HUDEP-2 (cell line): ENCODE results near the gene SPOCK1.

ENCODE experiments used
- DNase-seq, 76 experiments: peaks; one replicate each; lab custom pipeline; 2025; ENCODE audit not compliant: unreplicated experiment in 76 of 76; lab: John Stamatoyannopoulos, UW

SPOCK1 gene

GRCh38 chr5:137336161-137336560, 163.0 kb downstream of the SPOCK1 start:
- DNase-seq, result no peak

- no peak for DNase-seq
These were observed 163.6 kb downstream of the SPOCK1 start for GRCh38 chr5:137335493-137335892.

- no peak for DNase-seq
These were observed 165.2 kb downstream of the SPOCK1 start for GRCh38 chr5:137333928-137334327.

- no peak for DNase-seq
These were observed 165.7 kb downstream of the SPOCK1 start for GRCh38 chr5:137333475-137333874.

- no peak for DNase-seq
These were observed 166.8 kb downstream of the SPOCK1 start for GRCh38 chr5:137332296-137332695.

GRCh38 chr5:137329586-137330296, 169.4 kb downstream of the SPOCK1 start:
- no peak for DNase-seq

DNA sequence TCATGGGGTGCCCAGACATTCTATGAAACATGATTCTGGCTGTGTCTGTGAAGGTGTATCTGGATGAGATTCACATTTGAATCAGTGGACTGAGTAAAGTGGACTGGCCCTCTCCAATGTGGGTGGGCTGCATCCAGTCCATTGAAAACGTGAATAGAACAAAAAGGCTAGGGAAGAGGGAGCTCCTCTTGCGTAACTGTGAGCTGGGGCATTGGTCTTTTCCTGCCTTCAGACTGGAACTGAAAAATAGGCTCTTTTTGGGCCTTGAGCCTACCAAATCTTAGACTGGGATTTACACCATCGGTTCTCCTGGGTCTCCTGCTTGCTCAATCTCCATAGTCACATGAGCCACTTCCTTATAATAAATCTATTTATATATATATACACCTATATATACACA, 170.1 kb downstream of the SPOCK1 start:
- no peak for DNase-seq

DNA sequence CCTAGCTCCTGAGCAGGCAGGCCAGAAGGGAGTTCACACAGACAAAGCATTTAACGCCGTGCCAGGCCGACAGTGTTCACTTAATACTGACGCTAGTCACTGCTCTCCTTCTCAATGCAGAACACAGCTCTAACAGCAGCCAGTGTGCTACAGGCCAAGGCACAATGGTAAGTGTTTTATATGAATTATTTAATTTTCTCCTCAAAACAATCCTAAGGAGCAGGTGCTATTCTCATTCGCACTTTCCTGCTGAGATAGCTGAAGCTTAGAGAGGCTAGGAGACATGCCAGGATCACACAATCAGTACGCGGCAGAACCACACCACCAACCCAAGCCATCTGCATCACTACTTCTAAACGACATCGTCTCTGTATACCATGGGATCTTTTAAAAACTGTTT, 170.7 kb downstream of the SPOCK1 start:
- DNase-seq, result no peak

DNA sequence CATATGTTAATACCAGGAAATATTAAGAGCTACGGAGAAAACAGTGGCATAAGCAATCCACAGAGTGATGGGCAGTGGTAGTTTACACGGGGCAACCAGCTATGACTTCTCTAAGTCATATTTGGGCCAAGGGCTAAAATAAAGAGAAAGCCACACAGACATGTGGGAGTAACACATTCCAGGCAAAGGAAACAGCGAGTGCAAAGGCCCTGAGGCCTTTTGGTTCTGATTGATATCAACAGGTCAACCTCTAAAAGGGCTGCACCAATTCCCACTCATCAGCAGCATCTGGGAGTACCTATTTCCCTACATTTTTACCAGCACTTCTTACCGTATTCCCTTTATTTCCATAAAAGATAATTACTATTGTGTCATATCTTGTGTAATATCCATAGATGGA, 173.4 kb downstream of the SPOCK1 start:
- no peak for DNase-seq

DNA sequence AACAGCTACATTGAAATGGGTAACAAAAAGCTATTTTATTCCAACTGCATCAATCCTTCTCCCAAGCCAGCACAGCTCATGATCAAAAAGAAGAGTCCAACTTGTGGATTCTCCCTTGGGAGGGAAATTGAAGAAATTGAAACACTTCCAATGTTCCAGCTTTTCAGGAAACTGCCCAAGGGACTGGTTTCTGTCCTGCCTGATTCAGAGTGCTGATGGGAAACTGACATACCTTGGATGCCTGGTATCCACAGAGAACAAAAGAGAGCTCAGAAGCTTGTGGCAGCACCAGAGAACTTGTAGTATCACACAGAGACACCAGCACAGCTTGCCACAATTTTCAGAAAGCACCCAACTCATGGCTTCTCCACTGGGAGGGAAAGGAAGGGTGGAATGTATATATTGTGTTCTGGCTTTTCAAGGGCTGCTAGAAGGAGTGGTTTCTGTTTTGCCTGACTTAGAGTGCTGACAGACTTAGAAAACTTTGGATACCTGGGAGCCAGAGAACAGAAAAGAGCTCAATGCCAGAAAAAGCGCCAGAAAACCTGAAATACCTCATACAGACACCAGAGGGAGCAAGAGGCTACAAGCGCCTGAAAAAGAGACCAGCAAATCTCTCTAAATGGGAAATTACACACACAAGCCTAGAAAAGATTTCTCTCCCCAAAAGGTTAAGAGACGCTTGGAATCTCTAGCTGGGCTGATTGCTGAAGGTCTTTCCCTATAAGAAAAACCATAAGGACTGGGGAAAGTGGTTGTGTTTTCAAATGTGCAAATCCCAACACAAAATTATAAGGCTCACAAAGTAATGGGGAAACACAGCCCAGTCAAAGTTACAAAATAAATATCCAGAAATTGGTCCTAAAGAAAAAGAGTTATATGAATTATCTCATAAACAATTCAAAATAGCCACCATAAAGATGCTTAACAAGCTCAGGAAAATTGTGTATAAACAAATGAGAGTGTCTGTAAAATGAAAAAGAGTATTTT, 178.8 kb downstream of the SPOCK1 start:
- DNase-seq, result peak in 22 of 76 experiments; percentile 0 to 52 (median 12)

DNA sequence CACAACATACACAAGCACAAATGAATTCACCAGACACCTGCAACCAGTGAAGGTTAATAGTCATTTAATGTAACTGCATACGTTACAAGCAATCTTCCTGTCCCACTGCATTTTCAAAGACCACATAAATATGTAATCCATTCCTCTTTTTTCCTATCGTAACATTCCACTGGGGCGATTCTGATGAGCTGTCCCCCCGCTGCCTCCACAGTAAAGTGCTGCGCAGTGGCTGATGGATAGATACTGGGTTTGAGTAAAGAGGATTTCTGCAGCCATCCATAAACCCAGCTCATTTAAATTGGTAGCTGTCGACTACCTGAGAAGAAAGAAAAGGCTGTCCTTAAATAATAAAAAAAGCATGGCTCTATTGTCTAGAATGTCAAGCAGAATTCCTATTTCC, 181.1 kb downstream of the SPOCK1 start:
- no peak for DNase-seq

DNA sequence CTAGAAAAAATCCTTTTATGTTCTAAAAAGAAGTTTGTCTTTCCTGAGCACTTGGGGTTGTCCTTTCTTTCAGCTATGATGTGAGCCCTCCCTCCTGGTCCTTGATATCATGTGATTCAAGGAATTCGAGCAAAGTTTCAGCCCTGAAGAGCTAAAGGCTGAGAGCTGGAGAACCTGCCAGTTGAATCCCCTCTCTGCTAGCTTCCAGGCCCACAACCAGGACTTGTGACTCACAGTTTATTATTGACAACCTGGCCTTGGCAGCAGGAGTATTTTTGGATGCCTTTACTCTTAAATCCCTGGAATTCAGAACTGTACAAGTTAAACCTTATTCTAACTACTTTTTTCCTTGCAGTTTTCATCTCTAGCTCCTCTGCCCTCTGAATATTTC, 182.8 kb downstream of the SPOCK1 start:
- no peak for DNase-seq

DNA sequence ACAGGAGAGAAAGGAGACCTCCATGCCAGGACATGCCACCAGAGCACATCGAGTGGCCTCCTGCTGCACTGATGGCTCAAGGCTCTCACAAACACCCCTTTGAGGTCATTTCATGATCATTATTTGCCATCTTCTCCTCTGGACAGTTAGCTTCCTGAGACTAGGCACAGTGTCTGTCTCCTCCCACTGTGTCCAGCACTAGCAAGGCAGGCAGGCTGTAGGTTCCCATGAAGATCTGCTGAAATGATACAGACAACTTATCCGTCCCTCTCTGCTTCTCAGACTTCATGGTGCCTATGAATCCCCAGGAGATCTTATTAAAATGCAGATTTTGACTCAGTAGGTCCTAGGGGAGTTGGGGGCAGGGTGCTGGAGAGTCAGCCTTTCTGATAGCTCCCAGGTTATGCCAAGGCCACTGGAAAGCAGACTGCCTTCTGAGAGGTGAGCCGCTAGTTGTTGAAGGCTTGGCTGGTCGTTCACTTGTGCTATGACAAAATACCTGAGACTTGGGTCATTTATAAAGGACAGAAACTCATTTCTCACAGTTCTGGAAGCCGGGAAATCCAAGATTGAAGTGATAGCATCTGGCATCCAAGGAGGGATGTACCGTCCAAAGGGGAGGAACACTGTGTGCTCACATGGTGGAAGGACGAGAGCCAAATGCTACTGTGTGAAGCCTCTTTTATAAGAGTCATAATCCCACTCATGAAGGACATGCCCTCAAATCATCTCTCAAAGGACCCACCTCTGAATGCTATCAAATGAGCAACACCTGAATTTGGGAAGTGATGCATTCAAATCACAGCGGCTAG, 183.4 kb downstream of the SPOCK1 start:
- no peak for DNase-seq

GRCh38 chr5:137315109-137315508, 184.0 kb downstream of the SPOCK1 start:
- DNase-seq, result no peak

DNA sequence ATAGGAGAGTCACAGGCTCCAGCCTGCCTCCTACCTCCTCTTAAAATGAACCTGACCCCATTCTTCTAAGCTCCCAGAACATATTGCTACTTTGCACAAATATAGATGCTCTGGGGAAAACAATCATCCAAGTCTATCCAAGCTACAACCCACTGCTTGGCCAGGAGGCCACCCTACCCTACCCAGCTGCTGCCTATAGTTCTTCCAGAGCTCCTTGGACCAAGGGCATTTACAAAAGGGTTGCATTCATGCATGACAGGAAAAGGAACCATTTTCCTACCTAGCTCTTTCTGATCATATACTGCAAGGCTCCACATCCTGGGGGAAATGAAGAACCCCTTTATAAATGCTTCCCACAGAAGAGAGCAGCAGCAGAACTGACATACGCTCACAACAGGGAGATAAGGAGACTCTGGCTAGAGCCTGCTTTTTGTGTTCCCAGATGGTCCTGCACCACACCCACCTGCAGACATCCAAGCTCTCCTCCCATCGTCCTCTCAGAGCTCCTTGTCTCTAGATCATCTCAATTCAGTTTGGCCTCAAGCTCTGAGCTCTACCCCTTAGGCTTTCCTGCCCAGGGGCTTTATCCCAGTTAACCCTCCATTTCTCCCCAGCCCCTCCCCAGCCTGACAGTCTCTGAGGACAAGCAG, 185.5 kb downstream of the SPOCK1 start:
- no peak for DNase-seq

GRCh38 chr5:137312011-137312410, 187.1 kb downstream of the SPOCK1 start:
- no peak for DNase-seq

DNA sequence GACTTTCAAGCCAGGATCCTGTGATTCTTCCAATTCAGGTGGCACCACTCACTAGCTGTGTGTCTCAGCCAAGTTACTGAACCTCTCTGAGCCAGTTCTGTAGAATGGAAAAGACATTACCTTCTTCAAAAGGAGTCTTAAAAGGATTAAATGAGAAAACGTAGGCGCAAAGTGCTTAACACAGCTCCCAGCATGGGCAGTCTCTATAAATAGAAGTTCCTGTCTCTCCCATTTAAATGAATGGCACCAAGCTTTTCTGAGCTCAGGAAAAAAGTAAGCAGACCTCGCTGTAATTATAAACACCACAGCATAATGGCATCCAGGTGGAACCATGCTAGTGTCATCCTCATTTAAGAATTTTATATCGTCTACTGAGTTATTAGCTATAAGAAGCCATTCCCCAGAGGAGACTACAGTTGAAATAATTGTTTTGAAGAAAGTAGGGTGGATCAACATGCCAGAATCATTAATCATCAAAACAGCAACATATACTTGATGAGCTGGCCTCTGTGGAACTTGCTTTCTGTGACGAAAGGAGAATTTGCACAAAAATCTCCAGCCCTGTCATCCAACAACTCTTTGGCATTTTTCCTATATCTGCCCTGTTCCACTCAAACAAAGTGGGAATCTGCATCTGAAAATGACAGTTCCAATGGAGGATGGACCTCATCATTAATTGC, 188.9 kb downstream of the SPOCK1 start:
- no peak for DNase-seq

GRCh38 chr5:137309290-137309689, 189.8 kb downstream of the SPOCK1 start:
- no peak for DNase-seq

GRCh38 chr5:137308311-137308710, 190.8 kb downstream of the SPOCK1 start:
- no peak for DNase-seq

DNA sequence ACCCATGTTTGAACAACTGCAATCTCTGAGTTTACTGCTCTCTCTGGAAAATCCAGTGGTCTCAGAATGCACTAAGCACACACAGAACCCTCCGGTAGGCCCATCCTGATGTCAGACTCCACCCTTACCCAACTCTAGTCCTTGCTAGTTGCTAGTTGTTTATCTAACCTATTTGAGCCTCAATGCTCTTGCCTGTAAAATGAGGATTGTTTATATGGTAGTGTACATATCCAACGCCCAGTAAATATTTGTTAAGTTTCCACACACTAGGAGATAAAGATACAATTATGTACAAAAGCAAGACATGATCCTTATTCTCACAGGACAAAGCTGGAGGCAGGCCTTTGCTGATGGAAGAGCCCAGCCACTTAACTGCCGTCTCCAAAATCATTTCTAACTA, 192.2 kb downstream of the SPOCK1 start:
- DNase-seq, result no peak
